Fibroblast of gingiva (primary cell): Measurements from ENCODE around the gene CCL28.
"Not testable (repeated sequence)": the region's sequence is repeated elsewhere in the genome, so short reads cannot be mapped to it uniquely, and the experiment has no call there.

ENCODE experiments used
- DNase-seq: peaks from one replicate; pipeline ENCODE4 v3.0.0-alpha.2; 2011; ENCODE audit warnings: low read depth

Gene CCL28

GRCh38 chr5:43412156-43412555 lies at the start of gene CCL28:
Gene CCL28, minus strand, starts transcription at chr5:43412391. Its CDS starts 75 bp downstream, at chr5:43412316.
- no peak for DNase-seq

- DNase-seq: no peak
Observed at GRCh38 chr5:43461066-43461465, 48.9 kb upstream of the CCL28 start.

GRCh38 chr5:43456556-43456955 lies 44.4 kb upstream of the CCL28 start:
- DNase-seq: no peak

GRCh38 chr5:43441575-43441974 lies 29.4 kb upstream of the CCL28 start:
- DNase-seq: not testable (repeated sequence)

GRCh38 chr5:43437062-43437660 lies 25.0 kb upstream of the CCL28 start:
- DNase-seq: no peak

GRCh38 chr5:43433382-43433781 lies 21.2 kb upstream of the CCL28 start:
- no peak for DNase-seq

GRCh38 chr5:43432486-43433375 lies 20.5 kb upstream of the CCL28 start:
- peak; percentile 97 for DNase-seq

GRCh38 chr5:43429706-43430105 lies 17.5 kb upstream of the CCL28 start:
- DNase-seq: no peak

- DNase-seq: no peak
Observed at GRCh38 chr5:43429016-43429415, 16.8 kb upstream of the CCL28 start.

- DNase-seq: no peak
Observed at GRCh38 chr5:43427306-43427705, 15.1 kb upstream of the CCL28 start.

GRCh38 chr5:43425983-43426382 lies 13.8 kb upstream of the CCL28 start:
- DNase-seq: peak; percentile 33

- not testable (repeated sequence) for DNase-seq
Observed at GRCh38 chr5:43423086-43423485, 10.9 kb upstream of the CCL28 start.

- DNase-seq: peak; percentile 42
Observed at GRCh38 chr5:43422143-43422542, 10.0 kb upstream of the CCL28 start.

- no peak for DNase-seq
Observed at GRCh38 chr5:43421450-43422133, 9.4 kb upstream of the CCL28 start.

GRCh38 chr5:43420241-43420640 lies 8.1 kb upstream of the CCL28 start:
- DNase-seq: no peak

- no peak for DNase-seq
Observed at GRCh38 chr5:43418561-43418960, 6.4 kb upstream of the CCL28 start.

GRCh38 chr5:43416803-43417394 lies 4.7 kb upstream of the CCL28 start:
- DNase-seq: no peak

GRCh38 chr5:43415935-43416802 lies 4.0 kb upstream of the CCL28 start:
- no peak for DNase-seq

- no peak for DNase-seq
Observed at GRCh38 chr5:43413966-43414365, 1.8 kb upstream of the CCL28 start.

- no peak for DNase-seq
Observed at GRCh38 chr5:43412644-43413043, 453 bp upstream of the CCL28 start.

GRCh38 chr5:43411495-43411894 lies 696 bp downstream of the CCL28 start:
- no peak for DNase-seq

GRCh38 chr5:43410414-43410813 lies 1.8 kb downstream of the CCL28 start:
- DNase-seq: no peak
